Neural cell (in vitro differentiated cells): Measurements from ENCODE around the gene LIN37.

Source experiments
- CTCF ChIP-seq: fragments of 450-650 bp; IDR thresholded peaks from 2 replicates; pipeline ENCODE4 v1.5.1; 2014; ENCODE audit warnings: antibody characterized with exemption, mild to moderate bottlenecking, moderate library complexity; ENCODE audit not compliant: poor library complexity, severe bottlenecking
- EP300 ChIP-seq: fragments of 450-650 bp; conservative IDR thresholded peaks from 2 replicates; pipeline ENCODE4 v1.6.1; 2014; ENCODE audit warnings: antibody characterized with exemption, mild to moderate bottlenecking, moderate library complexity; ENCODE audit not compliant: poor library complexity, severe bottlenecking
- EZH2 ChIP-seq: fragments of 200-600, 300-800 bp; shearing (Covaris generic), sonication (generic); IDR thresholded peaks from 2 replicates; pipeline ENCODE4 v1.6.1; 2014; ENCODE audit warnings: antibody characterized with exemption, low read length, borderline replicate concordance, mild to moderate bottlenecking; ENCODE audit not compliant: insufficient read depth, poor library complexity, severe bottlenecking
- POLR2AphosphoS5 ChIP-seq: IDR thresholded peaks from 2 replicates; pipeline ENCODE4 v1.6.1; 2012
- RAD21 ChIP-seq: fragments of 450-650 bp; conservative IDR thresholded peaks from 2 replicates; pipeline ENCODE4 v1.6.1; 2014; ENCODE audit warnings: antibody characterized with exemption, mild to moderate bottlenecking, moderate library complexity
- REST ChIP-seq: IDR thresholded peaks from 2 replicates; pipeline ENCODE4 v1.6.1; 2012; ENCODE audit warnings: borderline replicate concordance
- TAF1 ChIP-seq: IDR thresholded peaks from 2 replicates; pipeline ENCODE4 v1.6.1; 2012; ENCODE audit warnings: low read depth

GRCh38 chr19:35746087-35746462, 2.3 kb upstream of the LIN37 start:
- TF ChIP-seq CTCF (no peak), EZH2 (no peak), POLR2AphosphoS5 (no peak), TAF1 (no peak), EP300 (no peak), RAD21 (no peak), REST (no peak)
